H1 (cell line): ENCODE data around the gene OSBP2. TPM values are rescaled to one million over a fixed set of nuclear protein-coding genes. Genes with fewer than 3 reads are reported as not detected.

Experiments used
- CTCF ChIA-PET: fragments of 300-600 bp; sonication (Branson Sonifier 250); formaldehyde crosslinking; loops from one replicate; lab custom pipeline; 2021; ENCODE audit not compliant: partially characterized antibody; lab: Charles Lee
- POLR2A ChIA-PET: fragments of 300-600 bp; sonication (Branson Sonifier 250); formaldehyde crosslinking; loops from one replicate; lab custom pipeline; 2021; ENCODE audit warnings: inconsistent platforms; ENCODE audit not compliant: partially characterized antibody; lab: Charles Lee
- DNase-seq, 2 experiments: peaks; one replicate each; pipeline versions ENCODE4 v3.0.0 to v3.0.0-alpha.2; 2010 to 2022; ENCODE audit warnings: low spot score in 2 of 2, low read depth in 1 of 2, mixed read lengths in 1 of 2
- FAIRE-seq: peaks from 2 replicates; lab custom pipeline; 2011; peaks lifted over from hg19 to GRCh38; lab: Jason Lieb, UNC
- H2AFZ ChIP-seq: 2 replicates; pipeline ENCODE4 v1.8.1; 2012; ENCODE audit warnings: low read length, inconsistent platforms
- H2AK5ac ChIP-seq: 2 replicates; pipeline ENCODE4 v1.6.1; 2013; ENCODE audit warnings: low read depth, low read length
- H2BK120ac ChIP-seq: replicated peaks from 2 replicates; pipeline ENCODE3; 2013; ENCODE audit warnings: low read depth, low read length, inconsistent platforms
- H2BK12ac ChIP-seq: 2 replicates; pipeline ENCODE4 v1.6.1; 2013; ENCODE audit warnings: low read depth, low read length
- H2BK15ac ChIP-seq: 2 replicates; pipeline ENCODE4 v1.6.1; 2013; ENCODE audit warnings: low read length
- H2BK20ac ChIP-seq: 2 replicates; pipeline ENCODE4 v1.6.1; 2013; ENCODE audit warnings: low read length
- H2BK5ac ChIP-seq: 2 replicates; pipeline ENCODE4 v1.6.1; 2013; ENCODE audit warnings: low read depth, low read length
- H3K14ac ChIP-seq: 2 replicates; pipeline ENCODE4 v1.6.1; 2013; ENCODE audit warnings: inconsistent platforms; ENCODE audit not compliant: insufficient read length
- H3K18ac ChIP-seq: 2 replicates; pipeline ENCODE4 v1.6.1; 2013; ENCODE audit warnings: low read length; ENCODE audit errors: extremely low read depth
- H3K23ac ChIP-seq: 2 replicates; pipeline ENCODE4 v1.6.1; 2013; ENCODE audit warnings: inconsistent platforms; ENCODE audit not compliant: insufficient read length
- H3K23me2 ChIP-seq: 2 replicates; pipeline ENCODE4 v1.6.1; 2013; ENCODE audit warnings: low read depth, low read length
- H3K27ac ChIP-seq: 2 replicates; pipeline ENCODE4 v1.6.1; 2011; ENCODE audit warnings: low read depth, low read length, inconsistent platforms
- H3K27me3 ChIP-seq, 4 experiments: replicated peaks in 1 of 4; 1 replicate in 1 of 4; 2 replicates in 3 of 4; pipeline versions ENCODE4 v1.6.1 to v1.8.1; 2011 to 2013; ENCODE audit warnings: low read length in 3 of 4, mild to moderate bottlenecking in 3 of 4, inconsistent platforms in 2 of 4, mixed read lengths in 2 of 4, moderate library complexity in 1 of 4; ENCODE audit not compliant: control insufficient read depth in 3 of 4, insufficient read depth in 3 of 4; ENCODE audit errors: extremely low read depth in 1 of 4
- H3K36me3 ChIP-seq, 4 experiments: 2 replicates each; pipeline versions ENCODE4 v1.6.1 to v1.8.1; 2011 to 2013; ENCODE audit warnings: mild to moderate bottlenecking in 4 of 4, low read length in 3 of 4, moderate library complexity in 2 of 4, control low read depth in 1 of 4, inconsistent platforms in 1 of 4; ENCODE audit not compliant: insufficient read depth in 4 of 4, control insufficient read depth in 2 of 4
- H3K4ac ChIP-seq: replicated peaks from 2 replicates; pipeline ENCODE3; 2013; ENCODE audit warnings: low read length, low read depth, mixed read lengths, inconsistent platforms; ENCODE audit not compliant: insufficient read length
- H3K4me1 ChIP-seq, 4 experiments: replicated peaks in 1 of 4; 1 replicate in 1 of 4; 2 replicates in 3 of 4; pipeline versions ENCODE4 v1.6.1 to v1.8.1; 2011 to 2013; ENCODE audit warnings: low read length in 3 of 4, inconsistent platforms in 2 of 4, mixed read lengths in 1 of 4; ENCODE audit not compliant: insufficient read depth in 4 of 4, control insufficient read depth in 3 of 4
- H3K4me2 ChIP-seq, 2 experiments: 2 replicates each; pipeline versions ENCODE4 v1.6.1 to v1.8.1; 2011 to 2013; ENCODE audit warnings: low read depth in 2 of 2, low read length in 2 of 2, control low read depth in 1 of 2, inconsistent platforms in 1 of 2, mild to moderate bottlenecking in 1 of 2; ENCODE audit not compliant: insufficient read depth in 1 of 2
- H3K4me3 ChIP-seq, 4 experiments: fragments of 200-600, 300-600 bp in 1 of 4; sonication (generic), shearing (Covaris generic), sonication (Bioruptor Twin) in 1 of 4; 2 replicates each; pipeline versions ENCODE4 v1.5.1 to v1.8.1; 2011 to 2016; ENCODE audit warnings: low read length in 4 of 4, low read depth in 3 of 4, control low read depth in 2 of 4, inconsistent platforms in 2 of 4, mild to moderate bottlenecking in 2 of 4, mixed read lengths in 1 of 4, moderate library complexity in 1 of 4; ENCODE audit not compliant: insufficient read depth in 2 of 4; ENCODE audit errors: extremely low read depth in 1 of 4
- H3K56ac ChIP-seq: replicated peaks from 2 replicates; pipeline ENCODE3; 2013; ENCODE audit warnings: low read depth, mild to moderate bottlenecking, mixed read lengths, low read length, inconsistent platforms; ENCODE audit not compliant: insufficient read length
- H3K79me1 ChIP-seq: 2 replicates; pipeline ENCODE4 v1.6.1; 2013; ENCODE audit warnings: low read depth, low read length, control low read depth
- H3K79me2 ChIP-seq, 2 experiments: 2 replicates each; pipeline versions ENCODE4 v1.6.1 to v1.8.1; 2012 to 2013; ENCODE audit warnings: low read length in 2 of 2, mild to moderate bottlenecking in 2 of 2, inconsistent platforms in 1 of 2; ENCODE audit not compliant: insufficient read depth in 2 of 2, control insufficient read depth in 1 of 2
- H3K9ac ChIP-seq, 4 experiments: replicated peaks in 1 of 4; 1 replicate in 1 of 4; 2 replicates in 3 of 4; pipeline versions ENCODE4 v1.6.1 to v1.8.1; 2011 to 2013; ENCODE audit warnings: low read depth in 3 of 4, low read length in 3 of 4, control low read depth in 2 of 4, mild to moderate bottlenecking in 2 of 4, moderate library complexity in 2 of 4, inconsistent platforms in 1 of 4; ENCODE audit errors: extremely low read depth in 1 of 4
- H3K9me3 ChIP-seq, 2 experiments: 2 replicates each; pipeline versions ENCODE4 v1.6.1 to v1.8.1; 2012 to 2013; ENCODE audit warnings: mild to moderate bottlenecking in 2 of 2, moderate library complexity in 2 of 2, control low read depth in 1 of 2, inconsistent platforms in 1 of 2, low read depth in 1 of 2, low read length in 1 of 2, mixed read lengths in 1 of 2; ENCODE audit not compliant: insufficient read depth in 2 of 2
- H4K20me1 ChIP-seq, 2 experiments: replicated peaks in 1 of 2; 2 replicates each; pipeline versions ENCODE3 to v1.8.1; 2011 to 2013; ENCODE audit warnings: inconsistent platforms in 2 of 2, low read length in 2 of 2, mild to moderate bottlenecking in 1 of 2; ENCODE audit not compliant: insufficient read depth in 2 of 2, control insufficient read depth in 1 of 2
- H4K5ac ChIP-seq: 2 replicates; pipeline ENCODE4 v1.6.1; 2013; ENCODE audit warnings: low read length, low read depth, mixed read lengths, inconsistent platforms; ENCODE audit not compliant: insufficient read length
- H4K8ac ChIP-seq: 2 replicates; pipeline ENCODE4 v1.8.0; 2013; ENCODE audit warnings: mild to moderate bottlenecking, moderate library complexity, low read length, inconsistent platforms; ENCODE audit not compliant: insufficient read depth; ENCODE audit errors: extremely low read depth
- H4K91ac ChIP-seq: replicated peaks from 2 replicates; pipeline ENCODE3; 2013; ENCODE audit warnings: low read length, mixed read lengths, inconsistent platforms; ENCODE audit not compliant: insufficient read length
- CBX5 ChIP-seq: fragments of 300-800, 300-1000 bp; sonication (generic); IDR thresholded peaks from 2 replicates; pipeline ENCODE4 v1.7.1; 2016; ENCODE audit warnings: antibody characterized with exemption, low read length, low read depth
- FOSL1 ChIP-seq: IDR thresholded peaks from 2 replicates; pipeline ENCODE4 v1.6.1; 2011; ENCODE audit warnings: mild to moderate bottlenecking, low read depth, low read length, moderate library complexity; ENCODE audit not compliant: insufficient read depth
- KDM1A ChIP-seq: fragments of 200-600, 300-600 bp; sonication (generic); IDR thresholded peaks from 2 replicates; pipeline ENCODE4 v1.7.1; 2016; ENCODE audit warnings: mild to moderate bottlenecking, low read length, borderline replicate concordance
- WGBS, 2 experiments: shearing (Covaris generic) in 1 of 2; methylation state at CpG; one replicate each; pipeline versions ENCODE4 v1.1.6 to v1.1.7; 2013 to 2015; ENCODE audit warnings: low lambda C conversion rate in 2 of 2, mixed read lengths in 2 of 2, inconsistent platforms in 1 of 2, low coverage in 1 of 2, missing lambda C conversion rate in 1 of 2; ENCODE audit not compliant: insufficient replicate concordance in 2 of 2, insufficient coverage in 1 of 2, insufficient read length in 1 of 2; ENCODE audit errors: extremely low coverage in 1 of 2, missing lambda C conversion rate in 1 of 2; 5-methylcytosine and 5-hydroxymethylcytosine counted together
- polyA plus RNA-seq, 7 experiments: library from polyadenylated mRNA; depleted of rRNA in 3 of 7; stranded (reverse) in 5 of 7; unstranded in 2 of 7; fragments of >200 nt in 5 of 7; fragments of 200-250 nt in 2 of 7; gene quantifications; 1 replicate in 5 of 7; 2 replicates in 1 of 7; 4 replicates in 1 of 7; pipeline versions ENCODE4 v1.2.1 to v1.2.3, GENCODE V29; 2011 to 2013; ENCODE audit warnings: missing spikeins in 2 of 7, mixed read lengths in 2 of 7
- total RNA-seq: library from RNA; stranded (reverse); fragmentation: NEBNext Ultra II Directional; extraction: Animal tissue kit (Norgen Biotek cat#: 25700); gene quantifications from 2 replicates; pipeline ENCODE4 v1.2.1, GENCODE V29; 2021

OSBP2 gene
- total and polyA plus RNA-seq, 2 of the 8 experiments (the other 6 are each of a cell fraction or from before 2014, with no cell fraction given), result 3.4 to 3.7 TPM

DNA sequence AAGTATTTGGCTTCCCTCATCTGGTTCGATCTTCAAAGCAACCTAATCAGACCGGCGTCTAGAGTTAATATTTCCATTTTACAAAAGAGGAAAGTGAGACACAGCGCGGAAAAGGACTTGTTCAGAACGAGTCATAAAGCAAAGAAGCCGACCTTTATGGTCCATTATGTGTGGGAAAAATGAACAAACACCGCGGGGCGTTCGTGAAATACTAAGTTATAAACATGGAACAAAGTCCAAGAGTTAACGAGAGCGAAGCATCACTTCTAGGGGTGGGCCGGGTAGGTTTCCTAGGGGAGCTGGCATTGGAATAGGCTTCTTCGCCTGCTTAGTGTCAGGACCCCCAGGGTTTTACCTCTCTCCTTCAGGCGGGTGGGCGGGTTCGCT lies 27.6 kb upstream of the OSBP2 start:
- H2AFZ ChIP-seq, result no peak overlapping the region
- no peak overlapping the region for H3K14ac ChIP-seq
- peaks cover 0 to 13% (median 8%) of the 10 kb centered on the region in 4 experiments; a peak in 5 of 7 replicates for H3K27me3 ChIP-seq
- no peaks in the 10 kb centered on the region for H4K20me1 ChIP-seq
- H3K4me2 ChIP-seq, result peak overlapping the region; percentile 90 to 94
- no peak for DNase-seq
- no peak overlapping the region for H2BK12ac ChIP-seq
- no peak overlapping the region for H3K23ac ChIP-seq
- H2BK15ac ChIP-seq, result no peak overlapping the region
- H2AK5ac ChIP-seq, result no peak overlapping the region
- no peak overlapping the region for H2BK20ac ChIP-seq
- no peaks in the 10 kb centered on the region for H3K36me3 ChIP-seq
- H3K18ac ChIP-seq, result no peak overlapping the region
- peak overlapping the region; percentile 41 to 87 (median 76) for H3K4me3 ChIP-seq
- WGBS, 2 experiments, result 24% methylated on average over 17 of the region's 18 CpGs; no CpG with 5 or more reads in 1 of the 2 experiments
- no peaks in the 10 kb centered on the region for H3K79me2 ChIP-seq
- no peak for FAIRE-seq
- H3K27ac ChIP-seq, result no peak overlapping the region
- H4K91ac ChIP-seq, result no peak overlapping the region
- no peak overlapping the region for H3K56ac ChIP-seq
- H3K4ac ChIP-seq, result no peak overlapping the region
- H3K23me2 ChIP-seq, result peaks cover 16% of the 10 kb centered on the region; the same call in 1 of the 2 replicates
- CTCF ChIA-PET, result interaction anchor here (1.3 to 4.7 kb wide), 9 partner anchors 9 to 88 kb away, joined by 3 to 26 read pairs (median 5); partner anchors contain the start of gene SLC35E4
- no peak overlapping the region; a peak in 1 of 7 replicates for H3K9ac ChIP-seq
- H4K5ac ChIP-seq, result no peak overlapping the region
- H3K79me1 ChIP-seq, result no peaks in the 10 kb centered on the region
- H3K9me3 ChIP-seq, result no peaks in the 10 kb centered on the region
- H2BK120ac ChIP-seq, result no peak overlapping the region
- POLR2A ChIA-PET, result interaction anchor here (0.9 to 1.5 kb wide), 4 partner anchors 11 to 58 kb away, joined by 3 to 6 read pairs (median 3); no protein-coding TSS in a partner anchor
- 0 out of 2 replicates have a peak overlapping the region, but pooled peaks have one; percentile 87 for H4K8ac ChIP-seq
- H3K4me1 ChIP-seq, result peaks cover 0 to 2% (median under 1%) of the 10 kb centered on the region in 4 experiments; a peak in 4 of 7 replicates
- no peak overlapping the region for H2BK5ac ChIP-seq
- no peak for TF ChIP-seq FOSL1
- TF ChIP-seq CBX5, result no peak
- no peak for TF ChIP-seq KDM1A
